H1 (cell line): Measurements from ENCODE around the gene CACNA1C. TPM values are rescaled to one million over a fixed set of nuclear protein-coding genes. Genes with fewer than 3 reads are reported as not detected.

ENCODE experiments used
- POLR2A ChIP-seq, 2 experiments: IDR thresholded peaks; 1 replicate in 1 of 2; 2 replicates in 1 of 2; pipeline ENCODE4 v1.6.1; 2011; ENCODE audit warnings: low read depth in 2 of 2, low read length in 2 of 2, mild to moderate bottlenecking in 2 of 2; ENCODE audit errors: control extremely low read depth in 1 of 2
- polyA plus RNA-seq, 7 experiments: library from polyadenylated mRNA; depleted of rRNA in 3 of 7; stranded (reverse) in 5 of 7; unstranded in 2 of 7; fragments of >200 nt in 5 of 7; fragments of 200-250 nt in 2 of 7; gene quantifications; 1 replicate in 5 of 7; 2 replicates in 1 of 7; 4 replicates in 1 of 7; pipeline versions ENCODE4 v1.2.1 to v1.2.3, GENCODE V29; 2011 to 2013; ENCODE audit warnings: missing spikeins in 2 of 7, mixed read lengths in 2 of 7
- total RNA-seq: library from RNA; stranded (reverse); fragmentation: NEBNext Ultra II Directional; extraction: Animal tissue kit (Norgen Biotek cat#: 25700); gene quantifications from 2 replicates; pipeline ENCODE4 v1.2.1, GENCODE V29; 2021

The CACNA1C gene
- total and polyA plus RNA-seq, 2 of the 8 experiments (the other 6 are each of a cell fraction or from before 2014, with no cell fraction given): 1.3 TPM

- no peak for TF ChIP-seq POLR2A (IDR thresholded peaks at IDR 0.05; ENCODE audit: control extremely low read depth in 1 of 2, low read depth in 2 of 2, low read length in 2 of 2)
These were observed 616.8 kb downstream of the CACNA1C start (continued) for GRCh38 chr12:2669560-2669959.
